Stimulated activated CD4-positive, alpha-beta T cell treated with anti-CD3 and anti-CD28 coated beads, Interleukin-1b, Interleukin-23, amount 100 ng/mL, for 48 hours (primary cell): ENCODE measurements around the gene WWP2.
A peak's percentile ranks its signal among the peaks of the same experiment; 100 is the strongest.

Experiments used
- DNase-seq: peaks from one replicate; pipeline ENCODE4 v3.0.0-alpha.2; 2020

The WWP2 gene

GRCh38 chr16:69893106-69893505 is 131.0 kb downstream of the WWP2 start:
- DNase-seq: no peak

- DNase-seq: no peak
These were observed 132.5 kb downstream of the WWP2 start for GRCh38 chr16:69894676-69895075.

DNA sequence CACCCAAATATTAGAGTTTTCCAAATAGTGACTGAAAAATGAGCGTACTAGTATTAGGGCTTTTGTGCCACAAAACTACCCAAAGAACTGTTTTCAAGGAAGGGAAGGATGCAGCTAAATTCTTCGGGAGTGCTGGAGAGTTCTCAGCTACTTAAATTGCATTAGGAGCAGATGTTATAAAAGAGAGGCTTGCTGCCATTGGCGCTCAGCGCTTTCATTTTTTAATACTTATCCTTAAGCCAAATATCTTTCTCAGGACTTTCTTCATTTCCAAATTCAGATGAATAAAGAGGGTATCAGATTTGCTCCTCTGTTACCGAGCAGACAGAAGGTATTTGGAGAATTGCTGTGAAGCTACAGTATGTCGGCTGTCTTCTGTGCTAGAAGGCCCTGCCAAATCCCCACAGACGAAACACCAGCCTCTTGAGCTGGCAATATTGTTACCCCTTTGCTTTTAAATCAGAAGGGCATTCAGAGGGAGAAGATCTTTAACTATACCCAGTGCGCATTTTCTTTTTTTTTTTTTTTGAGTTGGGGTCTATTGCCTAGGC is 141.8 kb downstream of the WWP2 start:
- no peak for DNase-seq

DNA sequence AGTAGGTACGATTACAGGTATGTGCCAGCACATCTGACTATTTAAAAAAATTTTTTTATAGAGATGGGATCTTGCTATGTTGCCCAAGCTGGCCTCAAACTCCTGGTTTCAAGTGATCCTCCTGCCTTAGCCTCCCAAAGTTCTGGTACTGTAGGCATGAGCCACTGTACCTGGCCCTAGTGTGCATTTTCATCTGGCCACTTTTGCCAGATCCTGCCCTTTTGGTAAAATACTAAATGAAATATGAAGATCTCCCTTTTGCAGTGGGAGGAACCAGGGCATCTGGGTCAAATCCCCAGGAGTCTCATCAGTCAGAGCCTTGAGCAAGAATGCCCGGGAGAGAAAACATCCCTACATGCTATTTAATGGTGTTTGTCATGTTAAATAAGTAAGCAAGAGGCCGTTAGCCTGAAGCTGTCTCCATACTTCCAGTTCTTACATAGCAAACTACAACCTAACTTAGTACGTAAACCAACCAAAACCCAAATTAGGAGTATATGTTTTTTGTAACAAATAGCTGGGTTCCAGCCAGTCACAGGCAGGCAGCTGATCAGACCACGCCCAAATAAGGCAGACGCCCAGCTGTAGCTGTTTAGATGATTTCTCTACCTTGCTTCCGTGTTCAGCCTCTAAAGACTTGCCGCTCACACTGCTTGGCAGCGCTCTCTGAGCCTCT is 142.5 kb downstream of the WWP2 start:
- no peak for DNase-seq

- DNase-seq: no peak
These were observed 143.0 kb downstream of the WWP2 start for GRCh38 chr16:69905171-69905555.

DNA sequence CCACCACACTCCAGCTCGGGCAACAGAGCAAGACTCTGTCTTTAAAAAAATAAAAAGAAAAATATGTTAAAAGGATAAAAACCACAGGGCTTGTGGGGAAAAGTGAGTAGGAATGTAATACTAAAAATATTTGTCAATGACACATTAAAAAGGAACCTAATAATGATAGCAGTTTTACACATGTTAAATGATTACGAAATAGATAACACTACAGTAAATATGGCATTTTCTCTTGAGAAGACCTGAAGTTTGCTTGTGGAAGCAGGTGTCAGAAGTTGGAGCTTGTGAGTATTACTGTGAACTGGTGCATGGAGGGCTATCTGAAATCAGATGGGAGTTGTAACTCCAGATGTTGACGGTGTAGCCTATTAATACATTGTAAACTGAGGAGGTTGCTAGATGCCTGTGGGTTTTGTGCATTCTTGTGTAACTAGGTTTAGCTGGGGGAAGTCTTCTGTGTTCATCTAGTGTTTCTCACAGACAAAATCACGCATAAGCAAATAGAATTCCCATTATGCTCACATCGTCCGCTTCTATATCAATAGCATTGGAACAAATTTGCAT is 144.8 kb downstream of the WWP2 start:
- DNase-seq: no peak

DNA sequence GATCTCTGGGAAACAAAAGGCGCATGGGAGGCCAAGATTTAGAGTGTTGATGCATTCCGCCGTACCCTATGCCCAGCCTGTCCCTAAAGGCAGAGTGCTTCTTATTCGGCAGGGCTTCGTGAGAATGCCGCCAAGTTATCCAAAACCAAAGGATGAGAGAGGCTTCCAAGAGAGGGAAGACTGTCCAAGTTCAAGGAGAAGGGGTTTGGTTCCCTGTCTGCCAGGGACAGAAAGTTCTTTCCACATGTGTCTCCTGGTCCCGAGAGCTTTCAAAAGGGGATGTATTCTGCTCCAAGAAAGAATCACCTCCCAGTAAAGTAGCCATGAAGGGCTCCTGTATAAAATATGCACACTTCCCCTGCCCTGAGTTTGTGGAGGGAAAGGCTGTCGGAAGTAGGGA is 146.9 kb downstream of the WWP2 start:
- DNase-seq: no peak

DNA sequence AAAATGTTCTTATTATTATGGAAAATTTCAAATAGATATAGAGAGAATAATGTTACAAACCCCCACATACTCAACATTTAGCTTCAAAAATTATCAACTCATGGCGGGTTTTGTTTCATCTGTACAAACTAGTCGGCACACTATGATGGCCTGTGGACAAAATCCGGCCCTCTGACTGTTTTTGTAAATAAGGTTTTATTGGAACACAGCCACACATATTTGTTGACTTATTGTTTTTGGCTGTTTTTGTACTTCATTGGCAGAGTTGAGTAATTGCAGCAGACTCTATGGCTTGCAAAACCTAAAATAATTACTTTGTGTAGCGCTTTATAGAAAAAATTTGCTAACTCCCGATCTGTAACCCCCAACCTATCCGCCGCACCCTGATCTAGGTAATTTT is 147.6 kb downstream of the WWP2 start:
- DNase-seq: no peak

DNA sequence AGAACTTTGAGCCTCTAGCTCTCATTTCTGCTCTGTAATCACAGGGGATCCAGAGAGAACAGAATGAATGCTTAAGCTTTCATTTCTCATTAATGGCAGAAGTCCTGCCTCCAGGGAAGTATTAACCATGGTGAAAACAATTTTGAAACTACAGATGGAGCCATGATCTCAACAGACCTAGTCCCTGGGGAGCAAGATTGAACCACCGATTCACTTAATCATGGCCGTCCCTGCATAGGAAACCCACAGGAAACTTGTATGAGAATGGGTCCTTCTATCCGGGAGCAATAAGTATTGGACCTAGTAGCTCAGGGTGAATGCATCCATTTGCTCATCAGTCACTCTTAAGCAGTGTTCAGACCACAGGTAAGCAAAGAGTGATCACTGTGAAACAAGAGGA is 148.8 kb downstream of the WWP2 start:
- no peak for DNase-seq

- DNase-seq: no peak
These were observed 154.3 kb downstream of the WWP2 start for GRCh38 chr16:69916462-69916861.

DNA sequence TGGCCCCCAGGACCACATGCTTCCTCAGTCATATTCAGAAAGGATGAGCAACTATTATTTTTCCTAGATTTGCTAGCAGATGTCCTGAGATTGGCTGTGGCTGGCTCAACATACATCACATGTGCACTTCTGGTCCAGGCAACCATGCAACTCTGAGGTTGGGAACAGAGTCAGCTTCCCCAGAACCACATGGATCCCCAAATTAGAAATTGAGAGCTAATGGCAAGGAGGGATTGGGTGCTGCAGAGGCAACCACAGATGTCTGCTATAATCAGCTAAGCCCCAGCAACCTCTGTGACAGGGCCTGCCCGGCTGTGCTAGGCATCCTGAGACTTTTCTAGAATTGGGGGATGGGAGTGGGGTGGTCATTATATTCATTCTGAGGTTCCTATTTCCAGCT is 155.2 kb downstream of the WWP2 start:
- DNase-seq: no peak

DNA sequence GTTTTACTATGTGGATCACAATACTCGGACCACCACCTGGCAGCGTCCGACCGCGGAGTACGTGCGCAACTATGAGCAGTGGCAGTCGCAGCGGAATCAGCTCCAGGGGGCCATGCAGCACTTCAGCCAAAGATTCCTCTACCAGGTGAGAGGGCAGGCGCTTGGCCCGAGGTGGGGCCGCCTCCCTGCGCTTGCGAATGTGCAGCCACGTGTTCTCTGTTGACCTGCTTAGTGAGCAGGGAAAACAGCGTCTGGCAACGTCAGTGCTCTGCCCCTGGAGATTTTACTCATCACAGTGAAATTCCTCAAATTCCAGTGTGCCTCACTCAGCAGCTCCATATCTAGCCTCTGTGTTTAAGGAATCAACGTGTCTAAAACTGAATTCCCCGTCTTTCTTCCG is 155.6 kb downstream of the WWP2 start:
- DNase-seq: no peak

GRCh38 chr16:69918241-69918640 is 156.1 kb downstream of the WWP2 start:
- DNase-seq: no peak

DNA sequence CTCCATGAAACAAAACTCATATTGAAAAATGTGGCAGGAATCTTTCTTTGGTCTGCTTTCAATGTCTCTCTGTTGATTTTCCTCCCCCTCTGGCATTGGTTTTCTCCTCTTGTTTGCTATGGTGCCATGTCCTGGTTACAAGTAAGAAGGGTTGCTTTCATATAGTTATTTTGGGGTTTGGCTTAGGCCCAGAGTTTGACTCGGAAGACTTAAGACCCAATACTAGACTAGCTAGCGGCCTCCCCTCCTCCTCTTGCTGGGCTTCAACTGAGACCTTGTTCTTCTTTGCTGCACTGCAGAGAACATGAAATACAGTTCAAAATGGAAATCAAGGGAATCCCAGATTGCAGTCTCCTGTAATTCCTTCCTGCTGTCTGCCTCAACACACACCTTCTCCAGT is 159.0 kb downstream of the WWP2 start:
- no peak for DNase-seq

DNA sequence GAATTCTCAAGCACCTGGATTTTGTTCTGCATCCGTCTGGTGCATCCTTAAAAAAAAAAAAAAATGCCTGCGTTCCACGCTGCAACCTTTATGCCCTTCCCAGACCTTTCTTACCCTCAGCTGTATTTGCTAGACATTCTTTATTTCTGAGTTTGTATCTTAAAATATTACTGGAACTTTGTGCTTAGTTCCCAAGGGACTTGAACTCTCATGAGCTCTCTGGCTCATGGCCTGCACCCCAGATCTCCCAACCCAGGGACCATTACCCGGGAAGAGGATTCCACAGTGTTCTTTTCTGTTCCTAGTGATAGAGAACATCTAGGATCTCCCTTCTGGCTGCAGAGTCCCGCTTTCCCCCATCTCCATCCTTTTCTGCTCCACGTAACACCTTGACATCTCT is 160.1 kb downstream of the WWP2 start:
- DNase-seq: no peak

- no peak for DNase-seq
These were observed 162.1 kb downstream of the WWP2 start for GRCh38 chr16:69924041-69924775.

- no peak for DNase-seq
These were observed 162.7 kb downstream of the WWP2 start for GRCh38 chr16:69924777-69925191.

DNA sequence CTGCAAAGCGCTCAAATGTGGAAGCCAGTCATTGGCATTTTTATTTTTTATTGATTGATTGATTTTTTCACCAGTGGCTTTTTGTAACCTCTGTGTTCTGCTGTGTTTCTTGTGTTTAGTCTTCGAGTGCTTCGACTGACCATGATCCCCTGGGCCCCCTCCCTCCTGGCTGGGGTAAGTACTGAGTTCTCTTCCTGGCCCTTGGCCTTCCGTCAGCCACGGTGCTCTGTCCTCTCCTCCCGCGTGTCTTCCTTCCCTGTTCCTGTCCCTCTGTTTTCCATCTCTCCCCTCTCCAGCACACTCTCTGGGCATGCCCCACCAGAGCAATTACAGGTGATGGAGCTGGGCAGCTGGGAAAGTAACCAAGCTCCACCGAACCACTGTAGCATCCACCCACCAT is 163.2 kb downstream of the WWP2 start:
- no peak for DNase-seq

DNA sequence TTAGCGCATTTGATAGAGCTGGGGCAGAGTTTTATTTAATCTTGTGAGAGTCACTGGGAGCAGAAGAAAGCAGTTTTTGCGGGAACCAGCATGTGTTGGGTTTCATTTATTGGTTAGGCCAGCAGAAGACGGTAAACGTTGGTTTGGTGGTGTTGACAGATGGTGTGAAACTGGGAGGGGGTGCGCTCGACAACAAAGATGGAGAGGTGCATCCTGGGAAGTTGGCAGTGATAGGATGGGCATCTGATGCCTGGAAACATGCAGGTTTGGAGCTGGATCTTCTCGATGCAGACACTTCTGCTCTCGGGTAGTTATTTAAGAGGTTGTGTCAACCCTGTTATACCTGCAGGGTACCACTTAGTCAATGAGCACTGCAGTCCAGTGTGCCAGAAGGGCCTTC is 164.1 kb downstream of the WWP2 start:
- DNase-seq: no peak

GRCh38 chr16:69927056-69927757 is 165.1 kb downstream of the WWP2 start:
- no peak for DNase-seq

DNA sequence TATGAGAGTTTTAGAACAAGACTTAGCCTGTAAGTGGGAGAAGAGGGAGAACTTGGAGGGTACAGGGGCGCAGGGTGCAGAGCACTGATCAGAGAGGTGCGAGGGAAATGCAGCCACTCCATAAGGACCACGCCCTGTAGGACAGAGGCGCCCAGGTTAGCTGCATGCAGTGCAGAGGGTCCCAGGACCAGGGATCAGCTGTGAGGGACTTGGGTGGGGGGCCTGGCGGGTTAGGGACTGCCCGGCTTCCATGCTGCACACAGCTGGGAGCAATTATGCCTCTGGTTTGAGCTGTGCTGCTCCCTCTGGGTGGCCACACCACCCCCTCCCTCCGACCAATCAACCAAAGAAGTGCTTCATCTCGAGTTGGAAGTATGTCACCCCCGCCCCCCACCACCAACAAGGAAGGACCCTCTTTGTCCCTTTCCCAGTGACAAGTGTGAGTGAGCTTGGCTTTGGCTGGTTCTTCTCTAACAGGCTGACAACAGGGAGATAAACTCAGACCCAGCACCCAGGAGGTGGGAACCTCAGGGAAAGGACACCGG is 166.8 kb downstream of the WWP2 start:
- DNase-seq: no peak

DNA sequence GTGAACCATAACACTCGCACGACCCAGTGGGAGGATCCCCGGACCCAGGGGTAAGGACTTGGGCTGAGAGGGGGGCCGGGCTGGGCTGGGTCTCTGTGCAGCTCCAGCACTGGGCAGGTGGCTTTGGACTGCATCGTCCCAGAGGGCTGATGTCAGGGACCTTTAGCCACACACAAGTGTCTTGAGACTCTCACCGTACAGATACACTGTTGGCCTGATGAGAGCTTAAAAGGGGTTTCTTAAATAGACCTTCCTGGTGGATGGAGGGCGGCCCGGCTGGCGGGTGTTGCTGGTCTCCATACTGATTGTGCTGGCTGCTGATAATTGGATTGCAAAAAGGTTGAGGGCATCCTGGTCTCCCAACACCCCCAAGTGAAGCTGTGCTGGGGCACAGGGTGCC is 167.3 kb downstream of the WWP2 start:
- DNase-seq: no peak

GRCh38 chr16:69930117-69930776 is 168.1 kb downstream of the WWP2 start:
- peak; percentile 42 for DNase-seq
